Measurements from ENCODE around the gene TRERF1. TPM values are rescaled to one million over a fixed set of nuclear protein-coding genes. Genes with fewer than 3 reads are reported as not detected.

TRERF1 gene
- total RNA-seq, 1 experiment from 2014 or later: 22.3 TPM

- TF ChIP-seq ZNF219 (CRISPR knock-in tag; IDR thresholded peaks at IDR 0.05; ENCODE audit: borderline replicate concordance) (no peak), FOXP4 (CRISPR knock-in tag; IDR thresholded peaks at IDR 0.05) (no peak), ZNF512 (CRISPR knock-in tag; IDR thresholded peaks at IDR 0.05; ENCODE audit: borderline replicate concordance) (no peak), ZNF232 (CRISPR knock-in tag; IDR thresholded peaks at IDR 0.05) (no peak), JAZF1 (CRISPR knock-in tag; IDR thresholded peaks at IDR 0.05) (no peak), CTCF (IDR thresholded peaks at IDR 0.05) (no peak), E2F1 (CRISPR knock-in tag; IDR thresholded peaks at IDR 0.05) (no peak), E2F5 (CRISPR knock-in tag; IDR thresholded peaks at IDR 0.05) (no peak), USF2 (CRISPR knock-in tag; IDR thresholded peaks at IDR 0.05) (no peak)
Measured at GRCh38 chr6:42454428-42454791, 2.7 kb upstream of the TRERF1 start (continued).

GRCh38 chr6:42453654-42454427 is 2.1 kb upstream of the TRERF1 start:
- CTCF ChIA-PET: interaction anchor here (0.6 to 5.3 kb wide), 15 partner anchors 9 to 488 kb away, joined by 3 to 60 read pairs (median 3); partner anchors contain the start of genes CNPY3 and UBR2
- peak; percentile 2; the same call in 1 of the 2 replicates for ATAC-seq
- Mint-ChIP-seq H3K27me3 (ENCODE audit: low read depth) (peaks cover 4% of the 10 kb centered on the region), H3K4me1 (peaks cover 36% of the 10 kb centered on the region), H3K9me3 (no peaks in the 10 kb centered on the region), H3K36me3 (no peaks in the 10 kb centered on the region), H3K27ac (peak overlapping the region; percentile 84), H3K4me3 (peak overlapping the region; percentile 100)
- TF ChIP-seq MAX (CRISPR knock-in tag; IDR thresholded peaks at IDR 0.05): peak; percentile 36; the same call in 1 of the 2 replicates
- no peak for TF ChIP-seq IRF2 (CRISPR knock-in tag; IDR thresholded peaks at IDR 0.05; ENCODE audit: borderline replicate concordance, low read depth)
- TF ChIP-seq FOXP4 (CRISPR knock-in tag; IDR thresholded peaks at IDR 0.05): 0 out of 2 replicates have a peak, but pooled peaks have one; percentile 9
- no peak; the same call in 1 of the 2 replicates for TF ChIP-seq CBFB (CRISPR knock-in tag; IDR thresholded peaks at IDR 0.05; ENCODE audit: low read depth)
- DNase-seq (ENCODE audit: low spot score): peak; percentile 62
- POLR2A ChIA-PET: interaction anchor here (0.5 to 3.2 kb wide), 8 partner anchors 9 to 110 kb away, joined by 3 to 26 read pairs (median 8); partner anchors contain the start of gene UBR2

Data from WTC11 (cell line).